Measurements from ENCODE around the gene TMEM235. TPM values are rescaled to one million over a fixed set of nuclear protein-coding genes. Genes with fewer than 3 reads are reported as not detected.

TMEM235 gene
- total RNA-seq, 2 experiments from 2014 or later: 0.32 TPM; not detected in 1

GRCh38 chr17:78255953-78256706 is 24.7 kb downstream of the TMEM235 start:
- H3K79me2 ChIP-seq (ENCODE audit: insufficient read depth, low read depth, low read length): no peaks in the 10 kb centered on the region
- TF ChIP-seq EZH2phosphoT487 (IDR thresholded peaks at IDR 0.05; ENCODE audit: borderline replicate concordance, low read depth, low read length) (no peak), CTCF (conservative IDR thresholded peaks at IDR 0.05; ENCODE audit: low read length) (no peak)
- no peaks in the 10 kb centered on the region for H3K9me3 ChIP-seq (ENCODE audit: low read length)
- no peak overlapping the region for H2AFZ ChIP-seq (ENCODE audit: low read length)
- peaks cover 48% of the 10 kb centered on the region for H3K4me1 ChIP-seq (ENCODE audit: insufficient read depth, low read length, poor library complexity, severe bottlenecking)
- H3K36me3 ChIP-seq (ENCODE audit: insufficient read depth, low read length): no peaks in the 10 kb centered on the region
- no peak overlapping the region for H3K4me3 ChIP-seq (ENCODE audit: low read depth, low read length, poor library complexity, severe bottlenecking)
- no peaks in the 10 kb centered on the region for H4K20me1 ChIP-seq (ENCODE audit: insufficient read depth, low read length)
- no peak overlapping the region for H3K27ac ChIP-seq (ENCODE audit: low read depth, low read length, poor library complexity, severe bottlenecking)
- no peaks in the 10 kb centered on the region for H3K9me2 ChIP-seq (ENCODE audit: insufficient read depth, low read length)
- intact Hi-C loops (cut with micrococcal nuclease; ENCODE audit: unreplicated experiment): no loop called here
- H3K4me2 ChIP-seq (ENCODE audit: low read length): no peak overlapping the region
- CTCF ChIA-PET (ENCODE audit: unreplicated experiment): no interaction called here
- no TSS peak for BruUV-seq (replicated peaks)
- DNase-seq (ENCODE audit: low spot score): no peak
- POLR2A ChIA-PET: interaction anchor here (0.6 to 1.5 kb wide), 4 partner anchors 14 to 100 kb away, joined by 3 to 4 read pairs (median 3); no protein-coding TSS in a partner anchor

GRCh38 chr17:78256707-78257591 is 25.5 kb downstream of the TMEM235 start:
- no peaks in the 10 kb centered on the region for H3K9me3 ChIP-seq (ENCODE audit: low read length)
- H3K9me2 ChIP-seq (ENCODE audit: insufficient read depth, low read length): no peaks in the 10 kb centered on the region
- TF ChIP-seq EZH2phosphoT487 (IDR thresholded peaks at IDR 0.05; ENCODE audit: borderline replicate concordance, low read depth, low read length) (no peak), CTCF (conservative IDR thresholded peaks at IDR 0.05; ENCODE audit: low read length) (no peak)
- no peak overlapping the region for H3K4me3 ChIP-seq (ENCODE audit: low read depth, low read length, poor library complexity, severe bottlenecking)
- no peak overlapping the region for H3K27ac ChIP-seq (ENCODE audit: low read depth, low read length, poor library complexity, severe bottlenecking)
- H3K79me2 ChIP-seq (ENCODE audit: insufficient read depth, low read depth, low read length): no peaks in the 10 kb centered on the region
- H4K20me1 ChIP-seq (ENCODE audit: insufficient read depth, low read length): no peaks in the 10 kb centered on the region
- H3K36me3 ChIP-seq (ENCODE audit: insufficient read depth, low read length): no peaks in the 10 kb centered on the region
- no TSS peak for BruUV-seq (replicated peaks)
- peaks cover 40% of the 10 kb centered on the region for H3K4me1 ChIP-seq (ENCODE audit: insufficient read depth, low read length, poor library complexity, severe bottlenecking)
- 0 out of 2 replicates have a peak overlapping the region, but pooled peaks have one; percentile 19 for H3K4me2 ChIP-seq (ENCODE audit: low read length)
- DNase-seq (ENCODE audit: low spot score): no peak
- intact Hi-C loops (cut with micrococcal nuclease; ENCODE audit: unreplicated experiment): no loop called here
- no peak overlapping the region for H2AFZ ChIP-seq (ENCODE audit: low read length)
- CTCF ChIA-PET (ENCODE audit: unreplicated experiment): interaction anchor here (0.6 kb wide), 1 partner anchor 198 kb away, joined by 3 read pairs; no protein-coding TSS in a partner anchor
- POLR2A ChIA-PET: interaction anchor here (0.6 kb wide), 2 partner anchors 99 to 595 kb away, joined by 3 read pairs; no protein-coding TSS in a partner anchor
